HG02642 (cell line): ENCODE data around the gene PIP5K1C.
"Not testable (repeated sequence)": the region's sequence is repeated elsewhere in the genome, so short reads cannot be mapped to it uniquely, and the experiment has no call there.

Source experiments
- ATAC-seq: cut with Tn5 transposase; IDR thresholded peaks from one replicate; pipeline ENCODE4 v1.9.1; 2021; ENCODE audit warnings: mild to moderate bottlenecking; ENCODE audit not compliant: unreplicated experiment, poor library complexity

Gene PIP5K1C

DNA sequence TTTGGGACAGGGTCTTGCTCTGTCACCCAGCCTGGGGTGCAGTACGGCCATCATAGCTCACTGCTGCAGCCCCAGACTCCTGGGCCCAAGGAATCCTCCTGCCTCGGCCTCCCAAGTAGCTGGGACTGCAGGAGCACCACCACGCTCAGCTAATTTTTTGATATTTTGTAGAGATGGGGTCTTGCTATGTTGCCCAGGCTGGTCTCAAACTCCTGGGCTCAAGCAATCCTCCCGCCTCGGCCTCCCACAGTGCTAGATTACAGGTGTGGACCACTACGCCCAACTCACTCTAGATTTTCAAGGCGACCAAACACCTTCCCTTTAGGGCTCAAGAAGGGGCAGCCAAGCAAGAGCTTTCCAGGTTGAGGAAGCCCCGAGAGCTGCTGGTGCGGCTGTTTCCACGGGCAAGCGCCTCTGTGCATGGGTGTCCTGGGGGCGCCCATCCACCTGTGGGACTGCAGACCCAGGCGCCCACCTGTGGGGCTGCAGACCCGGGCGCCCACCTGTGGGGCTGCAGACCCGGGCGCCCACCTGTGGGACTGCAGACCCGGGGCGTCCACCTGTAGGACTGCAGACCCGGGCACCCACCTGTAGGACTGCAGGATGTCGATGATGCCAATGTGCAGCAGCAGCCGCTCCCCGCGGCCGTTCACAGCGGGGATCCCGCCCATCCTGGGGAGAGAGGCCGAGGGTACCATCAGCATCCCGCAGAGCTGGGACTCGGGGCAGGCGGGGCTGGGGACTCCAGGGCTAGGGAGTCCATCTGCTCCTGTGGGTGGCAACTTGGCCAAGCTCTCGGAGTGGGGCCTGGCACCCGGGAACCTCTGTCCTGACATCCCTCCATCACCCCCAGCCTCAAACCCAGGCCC, 52.0 kb downstream of the PIP5K1C start:
- ATAC-seq: no peak

DNA sequence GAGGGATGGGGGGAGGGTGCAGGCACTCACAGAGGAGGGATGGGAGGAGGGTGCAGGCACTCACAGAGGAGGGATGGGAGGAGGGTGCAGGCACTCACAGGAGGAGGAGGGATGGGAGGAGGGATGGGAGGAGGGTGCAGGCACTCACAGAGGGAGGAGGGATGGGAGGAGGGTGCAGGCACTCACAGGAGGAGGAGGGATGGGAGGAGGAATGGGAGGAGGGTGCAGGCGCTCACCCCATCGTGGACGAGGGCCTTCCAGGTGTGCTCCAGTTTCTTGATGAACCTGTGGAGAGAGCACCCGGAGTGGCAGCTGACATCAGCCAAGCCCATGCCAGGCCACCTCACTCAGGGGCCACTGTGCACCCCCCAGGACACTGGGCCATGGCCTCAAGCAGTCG, 53.2 kb downstream of the PIP5K1C start:
- ATAC-seq: not testable (repeated sequence)

DNA sequence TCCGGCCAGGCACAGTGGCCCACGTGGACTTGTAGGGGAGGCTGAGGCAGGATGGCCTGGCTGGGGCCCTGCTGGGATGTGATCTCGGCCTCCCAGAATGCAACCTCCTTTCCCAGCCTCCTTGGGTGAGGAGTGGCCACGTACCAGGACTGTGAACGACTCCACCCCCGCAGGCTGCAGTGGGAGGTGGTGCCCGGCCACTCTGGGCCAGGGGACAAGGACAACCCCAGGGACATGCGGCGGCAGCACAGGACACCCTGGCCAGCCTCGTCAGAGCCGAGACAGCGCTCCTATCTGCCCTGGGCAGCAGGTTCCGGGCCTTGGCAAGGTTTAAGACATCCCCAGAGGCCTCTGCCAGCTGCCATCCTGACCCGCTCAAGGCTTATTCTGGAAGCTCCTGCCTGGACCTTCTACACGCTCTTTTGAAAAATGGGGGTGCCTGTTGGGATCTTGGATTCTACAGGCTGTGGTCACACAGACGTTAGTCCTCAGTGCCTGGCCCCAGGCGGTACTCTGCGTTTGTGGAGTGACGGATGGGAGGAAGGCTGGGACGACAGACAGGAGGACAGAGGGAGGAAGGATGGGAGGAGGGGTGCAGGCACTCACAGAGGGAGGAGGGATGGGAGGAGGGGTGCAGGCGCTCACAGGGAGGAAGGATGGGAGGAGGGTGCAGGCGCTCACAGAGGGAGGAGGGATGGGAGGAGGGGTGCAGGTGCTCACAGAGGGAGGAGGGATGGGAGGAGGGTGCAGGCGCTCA, 53.8 kb downstream of the PIP5K1C start:
- ATAC-seq: no peak

DNA sequence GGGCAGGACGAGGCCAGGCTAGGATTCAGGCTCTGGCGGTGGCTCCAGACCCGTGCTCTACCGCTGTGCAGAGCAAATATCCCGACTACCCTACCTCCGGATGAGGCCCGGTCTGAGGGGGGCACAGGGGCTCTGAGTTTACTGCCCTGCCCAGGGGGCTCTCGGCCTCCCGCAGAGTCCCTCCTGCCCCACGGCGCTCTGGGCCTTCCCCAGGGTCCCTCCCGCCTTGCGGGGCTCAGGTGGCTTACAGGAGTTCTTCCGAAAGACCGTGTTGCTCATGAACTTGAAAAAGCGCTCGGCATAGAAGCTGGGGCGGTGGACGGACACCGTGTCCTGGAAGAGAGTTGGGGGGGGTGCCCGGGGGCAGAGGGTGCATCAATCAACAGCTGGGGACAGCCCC, 54.5 kb downstream of the PIP5K1C start:
- ATAC-seq: no peak

DNA sequence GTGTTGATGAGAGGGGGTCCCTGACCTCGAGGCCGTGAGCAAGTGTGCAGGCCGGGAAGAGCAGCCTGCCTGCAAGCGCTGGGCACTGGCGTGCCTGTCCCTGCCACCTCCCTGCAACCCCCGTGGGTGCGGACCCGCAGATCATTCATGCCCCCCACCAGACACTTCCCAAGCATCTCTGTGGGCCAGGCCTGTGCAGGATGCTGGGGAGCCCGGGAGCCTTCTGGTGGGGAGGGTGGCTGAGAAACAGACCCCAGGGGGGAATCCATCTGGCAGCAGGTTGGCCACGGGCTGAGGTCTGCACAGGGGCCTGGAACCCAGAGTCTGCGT, 55.2 kb downstream of the PIP5K1C start:
- no peak for ATAC-seq

DNA sequence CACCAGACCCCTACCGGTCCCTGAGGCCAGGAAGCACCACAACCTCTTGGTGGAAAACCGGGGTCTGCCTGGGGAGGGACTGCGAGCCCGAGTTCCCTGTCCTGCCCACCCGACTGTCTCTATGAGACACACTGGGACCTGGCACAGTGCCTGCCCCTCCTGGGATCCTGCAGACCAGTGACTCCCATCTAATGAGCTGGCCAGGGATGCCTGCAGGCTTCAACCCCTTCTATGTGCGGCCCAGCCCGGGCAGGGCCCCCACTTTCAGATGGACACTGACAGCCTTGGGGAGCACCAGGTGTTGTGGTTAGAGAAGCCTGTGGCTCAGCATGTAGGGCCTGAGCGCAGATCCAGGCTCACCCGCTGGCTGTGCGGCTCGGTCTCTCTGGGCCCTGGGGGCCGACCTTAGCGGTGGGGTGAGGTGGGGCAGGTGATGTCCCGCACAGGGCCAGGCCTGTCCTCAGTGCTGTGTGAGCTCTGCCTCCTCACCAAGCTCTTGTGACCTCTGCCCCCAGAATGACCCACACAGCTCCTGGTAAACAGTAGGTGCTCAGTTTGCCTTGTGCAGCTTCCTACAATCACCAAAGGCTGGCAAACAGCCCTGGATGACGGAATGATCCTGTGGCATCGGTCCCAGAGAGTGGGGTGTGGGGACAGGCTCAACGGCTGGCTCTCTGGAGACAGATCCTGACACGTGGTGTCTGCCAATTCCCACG, 55.8 kb downstream of the PIP5K1C start:
- ATAC-seq: no peak

DNA sequence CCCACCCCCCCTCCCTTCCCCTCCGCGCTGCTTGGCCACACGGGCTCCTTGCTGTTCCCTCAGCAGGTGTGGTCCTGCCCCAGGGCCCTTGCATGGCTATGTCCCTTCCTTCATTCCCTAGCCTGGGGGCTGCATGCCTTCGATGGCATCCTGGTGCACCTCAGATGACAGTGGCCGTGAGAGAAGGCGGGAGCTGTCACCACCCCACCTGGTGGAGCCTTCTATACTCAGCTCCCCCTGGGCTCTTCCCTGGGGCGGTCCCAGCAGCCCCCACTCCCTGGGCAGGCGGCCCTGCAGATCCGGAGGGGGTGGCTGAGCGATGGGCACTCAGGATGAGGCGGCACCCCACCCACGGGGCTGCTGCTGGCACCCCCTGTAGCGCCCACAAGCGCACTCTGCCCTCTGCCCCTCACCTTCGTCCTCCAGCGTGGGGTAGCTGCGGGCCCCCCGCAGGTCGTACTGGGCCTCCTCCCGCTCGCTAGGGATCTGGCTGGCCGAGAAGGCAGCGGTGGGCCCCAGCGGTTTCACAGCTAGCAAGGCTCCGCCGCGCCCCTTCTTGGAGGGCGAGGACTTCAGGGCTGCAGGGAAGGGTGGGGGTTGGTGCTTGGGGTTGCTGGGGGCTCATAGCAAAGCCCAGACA, 56.5 kb downstream of the PIP5K1C start:
- no peak for ATAC-seq

DNA sequence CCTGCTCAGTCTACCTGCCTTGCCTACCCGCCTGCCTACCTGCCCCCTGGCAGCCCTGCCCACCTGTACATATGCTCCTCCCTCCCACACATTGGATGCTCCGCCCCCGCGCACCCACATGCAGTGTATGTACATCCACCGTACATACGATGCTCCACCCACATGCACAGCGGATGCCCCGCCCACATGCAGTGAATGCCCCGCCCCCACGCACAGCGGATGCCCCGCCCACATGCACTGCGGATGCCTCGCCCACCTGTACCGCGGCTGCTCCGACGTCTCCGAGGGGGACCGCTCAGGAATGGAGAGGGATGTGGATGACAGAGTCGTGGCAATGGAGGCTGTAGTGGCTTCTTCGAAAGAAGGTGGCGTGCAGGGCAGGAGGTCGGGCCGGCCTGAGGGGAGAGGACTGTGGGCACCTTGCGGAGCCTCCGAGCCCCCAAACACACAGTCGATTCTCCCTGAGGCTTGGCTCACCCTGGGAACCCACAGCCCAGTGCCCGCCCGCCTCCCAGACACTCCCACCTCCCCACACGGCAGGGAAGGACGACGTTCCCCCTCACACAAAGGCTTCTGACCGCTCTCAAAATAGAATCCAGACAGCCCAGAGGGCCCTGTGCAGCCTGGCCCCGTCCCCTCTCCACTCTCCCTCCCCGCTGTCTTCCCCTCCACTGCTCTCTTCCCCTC, 57.1 kb downstream of the PIP5K1C start:
- no peak for ATAC-seq

DNA sequence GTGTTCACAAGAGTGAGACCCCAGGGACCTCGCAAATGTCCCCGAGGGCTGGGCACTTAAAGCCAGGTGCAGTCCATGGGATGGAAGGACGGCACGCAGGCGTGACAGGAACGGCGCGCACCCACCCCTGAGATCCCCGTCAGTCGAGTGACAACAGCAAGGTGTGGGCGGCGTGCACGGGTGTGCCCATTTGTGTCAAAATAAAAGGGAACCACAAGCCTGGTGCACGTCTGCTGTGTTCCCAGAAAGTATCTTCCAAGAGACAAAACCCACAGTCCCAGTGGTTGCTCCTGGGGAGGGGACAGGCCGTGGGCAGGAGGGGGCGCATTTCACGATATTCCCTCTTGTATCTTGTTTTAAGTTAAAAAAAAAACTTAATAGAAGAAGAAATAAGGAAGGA, 58.0 kb downstream of the PIP5K1C start:
- ATAC-seq: no peak

DNA sequence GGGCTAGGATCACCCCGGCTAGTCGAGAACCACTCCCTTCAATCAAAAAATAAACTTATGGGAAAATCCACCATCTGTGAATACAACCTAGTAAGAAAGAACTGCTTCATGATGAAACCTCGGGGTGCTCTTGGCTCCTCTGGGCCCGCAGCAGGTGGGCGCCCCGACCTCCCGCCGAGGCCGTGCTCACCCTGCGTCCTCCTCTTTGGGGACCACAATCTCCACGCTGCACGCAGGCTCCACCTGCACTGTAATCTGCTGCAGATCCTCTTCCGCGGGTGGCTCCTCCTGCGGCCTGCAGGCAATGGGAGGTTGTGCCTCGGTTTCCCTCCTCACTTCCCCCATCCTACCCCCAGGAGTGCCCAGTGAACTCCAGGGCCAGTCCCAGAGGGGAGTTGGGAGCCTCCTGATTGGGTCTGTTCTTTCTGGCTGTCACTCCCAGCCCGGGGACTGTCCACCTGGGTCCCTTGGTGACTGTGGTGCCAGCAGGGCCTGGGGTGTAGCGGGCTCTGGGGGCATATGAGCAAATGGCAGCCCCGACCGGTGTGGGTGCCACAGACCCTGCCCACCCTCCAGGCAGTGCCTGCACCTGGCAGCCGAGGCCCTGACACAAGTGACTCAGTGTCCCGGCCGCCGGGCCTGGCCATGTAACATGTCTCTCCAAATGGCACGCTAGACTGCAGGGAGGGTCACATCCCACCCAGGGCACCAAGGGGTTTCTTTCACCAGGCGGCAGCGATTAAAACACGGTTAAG, 58.6 kb downstream of the PIP5K1C start:
- no peak for ATAC-seq

DNA sequence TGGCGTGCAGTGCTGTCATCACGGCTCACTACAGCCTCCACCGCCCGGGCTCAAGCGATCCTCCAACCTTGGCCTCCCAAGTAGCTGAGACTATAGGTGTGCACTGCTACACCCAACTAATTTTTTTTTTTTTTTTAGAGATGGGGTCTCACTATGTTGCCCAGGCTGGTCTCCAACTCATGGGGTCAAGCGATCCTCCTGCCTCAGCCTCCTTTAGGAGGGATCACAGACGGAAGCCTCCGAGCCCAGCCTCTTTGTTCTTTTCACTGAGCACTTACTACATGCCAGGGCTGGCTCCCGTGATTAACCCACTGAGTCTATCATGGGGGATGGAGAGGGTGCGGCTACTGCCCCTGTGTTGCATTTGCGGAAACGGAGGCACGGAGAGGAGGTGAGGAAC, 60.8 kb downstream of the PIP5K1C start:
- no peak for ATAC-seq

DNA sequence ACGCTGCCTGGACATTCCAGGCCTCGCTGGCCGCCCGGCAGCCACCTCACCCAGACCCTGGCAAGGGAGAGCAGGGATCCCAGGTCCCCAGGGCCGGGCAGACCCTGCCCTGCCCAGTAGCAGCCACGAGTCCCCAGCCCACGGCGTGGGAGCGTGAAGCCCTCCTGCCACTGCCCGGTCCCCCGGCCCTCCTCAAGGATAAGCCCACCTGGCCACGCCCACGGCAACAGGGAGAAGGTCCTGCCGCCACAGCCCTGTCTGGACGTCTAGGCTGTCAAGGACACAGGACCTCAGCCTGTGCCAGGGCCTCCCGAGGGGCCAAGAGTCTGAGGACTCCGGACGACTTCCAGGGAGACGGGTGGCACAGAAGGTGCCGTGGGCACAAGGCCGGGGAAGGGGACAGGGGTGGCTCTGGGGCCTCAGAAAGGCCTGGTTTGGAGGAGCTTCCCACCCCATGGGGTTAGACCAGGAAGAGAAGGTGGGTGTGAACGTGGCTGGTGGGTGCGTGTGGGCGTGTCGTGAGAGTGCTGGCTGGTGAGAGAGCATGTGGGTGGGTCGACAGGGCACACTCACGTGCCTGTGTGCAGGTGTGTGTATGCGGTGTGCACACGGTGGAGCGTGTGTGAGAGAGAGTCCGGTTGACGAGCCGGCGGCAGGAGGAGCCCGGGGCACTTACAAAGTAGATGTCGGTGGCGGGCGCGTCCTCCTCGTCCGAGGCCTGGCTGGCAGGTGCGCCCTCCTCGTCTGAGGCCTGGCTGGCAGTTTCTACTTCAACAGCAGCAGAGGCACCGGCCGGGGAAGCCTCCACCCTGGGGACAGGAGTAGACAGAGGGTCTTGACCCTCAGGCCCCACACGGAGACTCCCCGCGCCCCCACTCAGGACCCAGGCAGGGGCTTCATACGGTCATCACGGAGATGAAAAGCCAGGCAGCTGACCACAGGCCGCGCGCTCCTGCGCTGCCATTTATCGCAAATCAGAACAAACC, 61.8 kb downstream of the PIP5K1C start:
- no peak for ATAC-seq

DNA sequence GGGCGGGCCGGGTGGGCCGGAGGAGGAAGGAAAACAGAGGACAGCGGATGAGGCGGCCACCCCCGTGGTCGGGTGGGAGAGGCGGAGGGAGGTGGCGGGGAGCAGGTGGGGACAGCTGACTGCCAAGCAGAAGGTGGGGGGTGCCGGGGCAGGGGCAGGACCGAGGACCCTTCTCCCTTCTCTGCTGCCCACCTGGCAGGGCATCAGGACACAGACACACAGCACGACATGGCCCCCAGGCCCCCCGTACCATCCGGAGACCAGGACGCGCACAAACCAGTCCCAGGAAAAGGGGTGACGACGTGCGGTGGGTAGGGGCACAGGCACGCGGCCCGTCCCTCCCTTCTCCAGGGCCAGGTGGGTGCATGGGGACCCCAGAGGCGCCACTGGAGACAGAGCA, 62.6 kb downstream of the PIP5K1C start:
- no peak for ATAC-seq

DNA sequence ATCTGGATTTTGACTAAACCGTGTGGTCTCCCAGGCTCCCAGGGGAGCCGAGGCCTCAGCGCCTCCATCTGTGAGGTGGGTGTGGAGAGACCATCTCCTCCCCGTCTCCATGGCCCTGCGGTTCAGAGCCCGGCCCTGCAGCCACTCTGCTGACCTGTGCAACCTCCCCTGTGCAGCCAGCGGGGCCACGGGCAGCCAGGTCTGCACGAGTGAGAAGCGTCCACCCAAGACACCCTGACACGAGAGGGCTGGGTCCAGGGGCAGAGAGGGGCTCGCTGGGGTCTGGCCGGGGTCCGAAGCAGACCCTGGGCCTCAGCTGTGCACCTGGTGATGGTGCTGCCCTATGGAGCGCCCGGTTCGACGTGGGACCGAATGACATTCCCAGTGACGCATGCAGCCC, 63.3 kb downstream of the PIP5K1C start:
- ATAC-seq: no peak

DNA sequence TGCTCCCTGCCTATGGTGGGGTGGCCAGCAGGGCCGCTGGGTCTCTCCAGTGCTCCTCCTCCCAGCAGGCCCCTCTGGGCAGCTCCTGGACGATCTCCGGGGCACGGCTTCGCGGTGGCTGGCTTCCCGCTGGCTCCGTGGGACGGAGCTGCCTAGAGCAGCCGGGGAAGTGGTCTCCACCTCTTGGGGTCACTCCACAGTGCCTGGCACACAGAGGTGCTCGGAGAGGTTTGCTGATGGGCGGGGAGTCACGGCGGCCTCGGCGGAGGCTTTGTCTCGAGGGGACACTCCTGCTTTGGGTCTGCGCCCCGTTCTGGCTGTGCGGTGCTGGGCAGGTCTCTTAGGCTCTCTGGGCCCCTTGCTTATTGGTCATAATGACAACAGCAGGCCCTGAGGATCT, 63.8 kb downstream of the PIP5K1C start:
- ATAC-seq: no peak

DNA sequence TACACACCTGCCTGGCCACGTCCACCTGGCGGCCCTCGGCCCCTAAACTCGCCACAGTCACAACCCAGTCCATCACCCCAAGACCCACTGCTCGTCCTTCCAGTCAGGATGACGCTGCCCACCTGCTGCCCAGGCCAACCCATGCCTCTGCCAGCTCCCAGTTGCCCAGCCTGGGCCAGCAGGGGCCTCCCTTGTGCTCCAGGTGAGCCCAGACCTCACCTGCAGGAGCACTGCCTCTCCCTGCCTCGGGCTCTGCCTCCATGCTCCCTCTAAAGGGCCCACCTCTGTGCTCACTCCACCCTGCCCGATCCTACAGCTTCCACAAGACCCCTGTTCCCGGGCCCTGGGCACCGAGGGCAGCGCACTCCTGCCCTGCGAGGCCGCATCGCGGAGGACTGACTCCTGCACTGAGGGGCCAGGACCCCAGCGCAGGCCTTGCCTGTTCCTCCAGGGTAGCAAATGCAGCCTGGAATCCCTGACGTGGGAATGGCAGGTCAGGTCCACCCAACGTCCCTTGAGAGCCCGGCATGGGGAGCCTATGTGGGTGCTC, 65.7 kb downstream of the PIP5K1C start:
- no peak for ATAC-seq

DNA sequence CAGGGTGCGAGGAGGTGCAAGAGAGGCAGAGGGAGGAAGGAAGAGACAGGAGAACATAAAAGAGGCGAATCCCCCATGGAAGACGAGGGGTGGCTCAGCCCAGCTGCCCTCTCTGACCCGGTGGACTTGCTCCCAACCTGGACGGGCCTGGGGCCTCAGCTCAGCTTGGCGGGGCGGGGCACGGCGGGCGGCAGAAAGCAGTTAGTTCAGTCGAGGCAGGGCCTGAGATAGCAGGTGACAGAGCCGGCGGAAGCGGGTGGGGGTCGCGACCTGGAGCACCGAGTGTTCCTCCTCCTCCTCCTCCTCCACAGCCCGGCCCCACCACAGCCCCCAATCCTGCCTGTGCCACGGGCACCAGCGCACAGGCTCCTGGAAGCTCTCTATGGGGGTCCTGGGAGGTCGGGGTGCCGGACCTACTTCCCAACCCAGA, 66.7 kb downstream of the PIP5K1C start:
- no peak for ATAC-seq
